Measurements from ENCODE around the gene LY6G6C.
"Not testable (repeated sequence)": the region's sequence is repeated elsewhere in the genome, so short reads cannot be mapped to it uniquely, and the experiment has no call there.

Gene LY6G6C

DNA sequence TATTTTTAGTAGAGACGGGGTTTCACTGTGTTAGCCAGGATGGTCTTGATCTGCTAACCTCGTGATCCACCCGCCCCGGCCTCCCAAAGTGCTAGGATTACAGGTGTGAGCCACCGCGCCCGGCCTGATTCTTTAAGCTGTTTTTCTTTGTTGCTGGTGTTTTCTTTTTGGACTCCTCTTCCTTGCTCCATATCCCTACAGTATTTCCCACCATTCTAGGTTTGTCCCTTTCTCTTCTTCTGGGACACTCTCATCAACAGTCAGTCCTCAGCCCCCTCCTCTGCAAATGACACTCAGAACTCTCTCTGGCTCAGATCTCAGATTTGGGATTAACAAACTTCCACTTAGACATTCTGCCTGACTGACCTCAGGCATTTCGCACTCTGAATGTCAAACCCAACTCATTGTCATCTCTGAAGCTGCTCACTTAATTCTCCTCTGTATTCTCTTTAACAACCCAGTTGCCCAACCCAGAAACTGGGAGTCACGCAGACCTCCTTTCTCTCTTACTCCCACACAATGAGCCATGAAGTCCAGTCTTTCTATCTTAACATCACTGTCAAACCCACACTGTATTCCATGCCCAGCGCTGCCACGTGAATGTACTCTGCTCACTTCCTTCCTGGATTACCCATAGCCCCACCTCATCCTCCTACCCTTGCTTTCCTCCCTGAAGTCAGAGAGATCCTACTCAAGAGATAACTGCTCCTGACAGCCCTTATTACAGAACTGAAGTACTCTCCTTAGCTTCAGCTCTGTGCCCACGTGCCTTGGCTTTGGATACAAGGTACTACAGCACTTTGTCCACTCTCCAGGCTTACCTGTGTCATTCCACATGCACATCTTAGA, 4.2 kb upstream of the LY6G6C start:
- DNase-seq = peak; percentile 27

DNA sequence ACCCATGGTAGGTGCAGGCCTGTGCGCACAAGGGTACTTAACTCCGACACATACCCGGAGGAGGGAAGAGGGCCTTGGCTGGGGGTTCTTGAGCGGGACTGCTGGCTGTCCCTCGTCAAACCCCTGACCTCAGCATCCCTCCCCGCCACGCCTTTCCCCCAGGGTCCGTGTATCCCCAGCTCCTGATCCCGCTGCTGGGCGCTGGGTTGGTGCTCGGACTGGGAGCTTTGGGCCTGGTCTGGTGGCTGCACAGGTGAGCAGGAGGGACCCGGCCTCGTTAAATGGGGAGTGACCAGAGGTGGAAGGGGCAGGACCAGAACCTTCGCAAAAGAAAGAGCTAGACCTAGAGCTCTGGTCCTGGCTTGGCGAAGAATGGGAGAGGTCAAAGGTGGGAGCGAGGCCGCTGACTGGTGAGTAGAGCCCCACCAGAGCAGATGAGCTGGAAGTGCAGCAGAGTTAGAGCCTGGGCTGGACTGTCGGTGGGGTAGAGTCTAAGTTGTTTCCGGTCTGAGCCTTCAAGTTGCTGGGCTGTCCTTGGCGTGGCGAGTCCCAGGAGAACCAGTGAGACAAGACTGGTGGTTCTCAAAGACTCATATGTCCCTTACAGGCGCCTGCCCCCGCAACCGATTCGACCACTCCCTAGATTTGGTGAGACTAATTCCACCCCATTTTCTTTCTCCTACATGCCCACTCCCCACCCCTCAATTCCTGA, 2.6 kb upstream of the LY6G6C start:
- DNase-seq = no peak

DNA sequence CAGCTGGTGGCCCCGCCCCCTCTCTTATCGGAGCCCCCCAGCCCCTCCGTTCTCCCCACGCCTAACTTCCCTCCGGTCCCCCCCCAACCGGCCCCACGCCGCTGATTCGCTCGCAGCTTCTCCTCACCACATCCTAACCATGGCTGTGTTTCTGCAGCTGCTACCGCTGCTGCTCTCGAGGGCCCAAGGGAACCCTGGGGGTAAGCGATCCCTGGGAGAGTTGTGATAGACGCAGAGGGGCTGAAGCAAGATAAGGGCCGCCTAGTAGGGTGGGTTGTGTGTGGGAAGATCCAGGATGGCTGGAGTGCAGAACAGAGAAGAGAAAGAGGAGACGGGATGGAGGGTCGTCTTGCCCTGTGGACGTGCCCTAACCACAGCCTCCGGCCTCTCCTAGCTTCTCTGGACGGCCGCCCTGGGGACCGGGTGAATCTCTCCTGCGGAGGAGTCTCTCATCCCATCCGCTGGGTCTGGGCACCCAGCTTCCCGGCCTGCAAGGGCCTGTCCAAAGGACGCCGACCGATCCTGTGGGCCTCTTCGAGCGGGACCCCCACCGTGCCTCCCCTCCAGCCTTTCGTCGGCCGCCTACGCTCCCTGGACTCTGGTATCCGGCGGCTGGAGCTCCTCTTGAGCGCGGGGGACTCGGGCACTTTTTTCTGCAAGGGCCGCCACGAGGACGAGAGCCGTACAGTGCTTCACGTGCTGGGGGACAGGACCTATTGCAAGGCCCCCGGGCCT, 1.9 kb upstream of the LY6G6C start, which contains the start of gene MPIG6B:
Gene MPIG6B (plus strand): TSS at position 129 of the 735 bp plus-strand sequence. CDS start 11 bp downstream, at position 140.
- no peak for DNase-seq

DNA sequence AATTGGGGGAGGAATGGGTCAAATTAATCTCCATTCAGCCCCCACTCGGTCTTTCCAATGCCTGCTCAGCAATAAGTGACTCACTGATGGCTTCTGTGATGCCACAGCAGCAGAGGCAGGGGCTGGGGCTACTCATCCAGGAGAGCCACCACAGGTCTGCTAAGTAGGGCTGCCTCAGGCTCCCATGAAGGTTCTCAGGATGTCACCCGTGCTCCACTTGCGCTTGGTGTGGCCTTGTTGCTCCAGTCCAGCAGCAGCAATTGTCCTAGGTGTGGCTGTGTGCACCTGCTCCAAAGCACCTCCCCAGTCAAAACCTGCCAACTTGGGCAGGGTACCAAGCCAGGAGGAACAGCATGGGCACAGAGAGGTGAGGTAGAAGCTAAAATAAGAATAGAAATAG, 627 bp upstream of the LY6G6C start:
- DNase-seq = no peak

DNA sequence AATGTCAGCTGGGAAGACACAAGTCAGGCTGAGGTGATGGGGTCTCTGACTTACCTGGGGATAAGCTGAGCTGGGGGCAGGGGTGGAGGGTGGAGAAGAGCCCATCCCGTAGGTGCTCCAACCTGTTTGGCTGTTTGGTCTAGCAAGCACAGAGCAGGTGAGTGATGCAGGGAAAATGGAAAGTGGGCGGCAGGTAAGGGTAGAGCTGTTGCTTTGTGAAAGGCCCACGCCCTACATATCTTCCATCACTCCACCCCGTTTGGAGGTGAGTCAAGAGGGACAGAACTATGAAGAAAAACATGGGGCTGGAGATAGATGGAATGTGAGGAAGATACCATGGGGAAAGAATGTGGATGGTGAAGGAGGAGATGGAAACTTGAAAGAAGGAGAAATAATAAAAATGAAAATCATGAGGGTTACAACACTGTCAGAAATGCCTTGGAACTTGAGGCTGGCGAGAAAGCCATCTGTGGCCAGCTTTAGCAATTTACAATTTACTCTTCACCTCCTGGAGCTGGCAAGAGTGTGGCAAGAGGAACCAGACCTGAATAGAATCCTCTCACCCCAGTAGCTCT, 1.3 kb downstream of the LY6G6C start:
- DNase-seq = no peak

DNA sequence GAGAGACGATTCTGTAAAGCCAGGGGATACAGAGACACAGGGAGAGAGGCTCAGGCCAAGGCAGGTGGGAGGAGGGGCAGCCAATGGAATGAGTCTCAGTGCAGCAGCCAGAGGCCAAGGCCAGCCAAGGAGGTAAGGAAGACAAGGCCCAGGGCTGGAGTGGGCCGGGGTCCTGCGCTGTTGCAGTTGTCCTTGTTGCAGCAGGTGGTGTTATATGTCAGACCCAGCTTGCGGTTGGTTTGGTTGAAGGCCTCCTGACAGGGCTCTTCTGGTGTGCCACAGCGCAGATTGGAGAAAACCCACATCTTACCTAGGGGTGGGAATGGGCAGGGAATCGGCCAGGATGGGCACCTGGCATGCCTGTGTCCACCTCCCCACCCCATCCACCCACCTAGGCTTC, 2.5 kb downstream of the LY6G6C start:
- no peak for DNase-seq

DNA sequence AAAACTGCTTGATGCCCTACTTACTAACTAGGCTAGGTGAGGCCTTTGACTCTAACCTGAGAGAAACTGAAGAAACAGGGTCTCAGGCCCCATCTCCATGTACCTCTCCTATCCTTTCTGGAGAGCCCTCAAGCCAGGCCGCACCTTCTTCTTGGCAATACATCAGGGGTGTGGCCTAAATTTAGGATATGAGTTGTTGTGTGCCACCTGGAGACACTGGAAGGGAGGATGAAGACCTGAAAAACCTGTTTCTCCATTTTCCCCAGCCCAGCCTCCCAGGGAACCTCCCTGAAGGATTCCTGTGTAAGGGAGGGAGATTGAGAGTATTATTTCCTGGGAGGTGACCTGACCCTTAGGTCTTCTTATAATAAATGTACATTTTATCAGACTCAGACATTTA, 3.3 kb downstream of the LY6G6C start:
- no peak for DNase-seq

DNA sequence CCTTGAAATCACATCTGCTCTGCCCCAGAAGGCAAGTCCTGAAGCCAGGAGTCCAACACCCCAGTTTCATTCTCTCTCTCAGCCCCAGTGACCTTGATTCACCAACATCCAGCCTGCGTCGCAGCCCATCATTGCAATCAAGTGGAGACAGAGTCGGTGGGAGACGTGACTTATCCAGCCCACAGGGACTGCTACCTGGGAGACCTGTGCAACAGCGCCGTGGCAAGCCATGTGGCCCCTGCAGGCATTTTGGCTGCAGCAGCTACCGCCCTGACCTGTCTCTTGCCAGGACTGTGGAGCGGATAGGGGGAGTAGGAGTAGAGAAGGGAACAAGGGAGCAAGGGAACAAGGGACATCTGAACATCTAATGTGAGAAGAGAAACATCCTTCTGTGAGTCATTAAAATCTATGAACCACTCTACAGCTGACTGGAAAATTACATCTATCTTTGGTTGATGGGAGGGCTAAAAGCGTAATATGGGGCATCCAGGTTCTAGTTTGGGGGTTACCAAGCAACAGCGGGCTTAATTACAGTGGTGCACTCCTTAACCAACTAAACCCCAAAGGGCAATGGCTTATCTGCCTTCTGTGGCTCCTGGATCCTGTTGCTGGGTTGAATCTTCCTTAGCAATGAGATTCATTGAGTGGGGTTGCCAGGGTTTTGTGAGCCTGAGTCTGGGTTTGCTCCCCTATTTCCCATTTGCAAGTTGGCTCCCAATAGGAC, 3.9 kb downstream of the LY6G6C start:
- no peak for DNase-seq

DNA sequence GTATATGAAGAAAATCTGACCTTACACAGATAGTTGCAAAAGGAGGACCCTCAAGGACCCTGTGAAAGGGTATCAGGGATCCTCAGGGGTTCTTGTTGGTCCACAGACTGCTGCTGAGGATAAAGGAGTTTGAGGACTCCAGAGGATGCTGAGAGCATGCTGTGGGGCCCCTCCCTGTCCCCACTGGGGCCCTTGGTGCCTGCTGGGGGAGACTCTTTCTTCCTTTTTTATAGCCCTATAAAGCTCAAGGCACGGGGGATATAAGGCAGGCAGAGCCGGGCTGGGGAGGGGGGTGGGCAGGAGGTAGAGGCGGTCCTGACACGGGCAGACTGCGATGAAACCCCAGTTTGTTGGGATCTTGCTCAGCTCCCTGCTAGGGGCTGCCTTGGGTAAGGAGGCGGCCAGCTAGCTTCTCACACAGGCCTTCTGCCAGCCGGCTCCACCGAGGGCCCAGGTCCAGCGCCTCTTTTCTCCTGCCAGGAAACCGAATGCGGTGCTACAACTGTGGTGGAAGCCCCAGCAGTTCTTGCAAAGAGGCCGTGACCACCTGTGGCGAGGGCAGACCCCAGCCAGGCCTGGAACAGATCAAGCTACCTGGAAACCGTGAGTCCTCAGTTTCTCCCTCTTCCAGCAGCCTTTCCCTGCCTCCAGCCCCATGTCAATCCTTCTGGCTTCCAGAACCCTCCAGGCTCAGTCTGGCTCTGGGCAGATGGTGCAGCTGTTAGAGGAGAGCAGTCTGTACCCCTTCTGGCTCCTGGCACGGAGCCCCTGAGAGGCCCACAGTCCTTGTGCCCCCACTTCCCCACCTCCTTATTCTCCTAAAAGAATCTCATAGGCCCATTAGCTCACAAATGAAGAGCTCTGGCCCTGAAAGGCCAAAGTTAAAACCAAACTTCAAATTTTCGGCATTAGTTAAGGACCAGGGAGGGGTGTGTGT, 6.3 kb downstream of the LY6G6C start, which contains the start of gene LY6G6D:
Gene LY6G6D (plus strand): TSS at position 327 of the 937 bp plus-strand sequence. CDS start 8 bp downstream, at position 335.
- no peak for DNase-seq

DNA sequence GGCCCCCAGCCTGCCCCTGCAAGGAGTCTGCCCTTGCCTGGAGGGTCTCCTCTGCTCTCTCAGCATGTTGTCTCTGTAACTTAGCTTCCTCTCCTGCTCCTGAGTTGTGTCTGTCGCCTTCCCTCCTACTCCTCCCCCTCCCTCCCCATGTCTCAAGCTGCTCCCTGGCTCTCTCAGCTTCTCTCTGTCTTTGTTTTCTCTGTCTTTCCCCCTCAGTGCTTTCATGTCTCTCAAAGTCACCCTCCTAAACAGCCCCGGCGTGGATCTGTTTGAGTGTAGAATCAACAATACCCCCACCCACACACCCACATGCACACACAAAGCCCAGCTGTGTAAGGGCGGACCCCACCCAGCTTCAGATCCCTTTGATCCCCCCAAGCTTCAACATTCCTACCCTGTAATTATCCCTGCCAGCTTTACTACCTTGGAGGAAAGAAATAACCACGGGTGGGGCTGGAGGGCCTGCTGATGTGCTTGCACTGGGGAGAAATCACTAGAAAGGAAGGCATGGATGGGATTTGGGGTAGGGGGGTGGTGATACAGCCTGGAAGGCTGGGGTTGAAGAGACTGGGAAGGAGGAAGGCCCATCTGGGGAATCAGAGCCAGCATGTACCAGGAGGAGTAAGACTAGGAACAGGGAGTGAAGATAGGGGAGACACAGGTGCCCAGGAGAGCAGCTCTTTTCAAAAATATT, 7.4 kb downstream of the LY6G6C start:
- no peak for DNase-seq

DNA sequence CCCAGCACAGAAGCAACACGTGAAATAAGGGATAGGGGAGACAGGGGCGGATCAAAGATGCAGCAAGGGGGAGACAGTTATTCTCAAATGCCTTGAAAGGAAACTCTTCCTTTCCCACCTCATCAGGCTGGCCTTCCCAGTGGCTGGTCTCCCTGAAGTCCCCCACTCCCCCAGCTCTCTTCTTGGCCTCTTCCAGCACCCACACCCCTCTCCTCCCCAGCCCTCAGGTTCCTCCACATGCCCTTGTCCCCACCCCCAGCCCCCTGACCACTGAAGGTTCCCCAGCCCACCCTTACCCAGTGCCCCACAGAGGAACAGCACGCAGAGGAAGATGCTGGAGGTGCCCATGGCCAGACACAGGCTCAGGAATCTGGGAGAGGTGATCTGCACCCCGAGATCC, 8.1 kb downstream of the LY6G6C start:
- no peak for DNase-seq

DNA sequence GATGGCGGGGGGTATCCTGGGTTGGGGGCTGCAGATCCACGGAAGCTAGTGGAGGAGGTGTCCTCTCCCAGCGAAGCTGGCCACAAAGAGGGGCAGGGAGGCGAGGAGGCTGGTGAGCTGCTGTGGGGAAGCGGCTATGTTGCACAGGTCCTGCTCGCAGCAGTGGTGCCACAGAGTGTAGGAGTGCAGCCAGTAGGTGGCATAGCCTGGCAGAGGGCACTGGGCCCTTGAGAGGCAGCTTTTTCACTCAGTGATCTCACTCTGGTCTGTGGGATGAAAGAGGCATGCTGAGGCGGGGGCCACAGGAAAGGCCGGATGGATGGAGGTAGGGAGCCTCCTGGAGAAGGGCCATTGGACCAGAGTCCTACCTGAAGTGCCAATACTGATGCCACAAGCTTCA, 9.2 kb downstream of the LY6G6C start:
- peak; percentile 28 for DNase-seq

DNA sequence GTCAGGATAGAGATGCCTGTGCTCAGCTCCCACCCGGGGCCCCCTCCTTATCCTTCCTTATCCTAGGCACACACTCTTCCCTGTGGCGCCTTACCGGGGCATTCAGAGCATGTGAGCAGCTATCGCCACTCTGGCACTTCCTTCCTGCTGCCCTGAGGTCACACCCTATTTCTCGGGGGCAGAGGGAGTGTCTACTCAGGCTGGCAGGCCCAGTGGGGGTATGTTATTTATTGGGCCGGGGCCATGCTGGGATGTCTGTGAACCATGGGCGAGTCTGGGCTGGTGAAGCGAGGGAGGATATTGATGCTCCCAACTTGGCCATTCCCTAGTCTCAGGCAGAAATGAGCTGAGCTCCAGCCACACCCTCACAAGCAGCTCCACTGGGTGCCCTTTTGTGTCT, 10.3 kb downstream of the LY6G6C start:
- no peak for DNase-seq

DNA sequence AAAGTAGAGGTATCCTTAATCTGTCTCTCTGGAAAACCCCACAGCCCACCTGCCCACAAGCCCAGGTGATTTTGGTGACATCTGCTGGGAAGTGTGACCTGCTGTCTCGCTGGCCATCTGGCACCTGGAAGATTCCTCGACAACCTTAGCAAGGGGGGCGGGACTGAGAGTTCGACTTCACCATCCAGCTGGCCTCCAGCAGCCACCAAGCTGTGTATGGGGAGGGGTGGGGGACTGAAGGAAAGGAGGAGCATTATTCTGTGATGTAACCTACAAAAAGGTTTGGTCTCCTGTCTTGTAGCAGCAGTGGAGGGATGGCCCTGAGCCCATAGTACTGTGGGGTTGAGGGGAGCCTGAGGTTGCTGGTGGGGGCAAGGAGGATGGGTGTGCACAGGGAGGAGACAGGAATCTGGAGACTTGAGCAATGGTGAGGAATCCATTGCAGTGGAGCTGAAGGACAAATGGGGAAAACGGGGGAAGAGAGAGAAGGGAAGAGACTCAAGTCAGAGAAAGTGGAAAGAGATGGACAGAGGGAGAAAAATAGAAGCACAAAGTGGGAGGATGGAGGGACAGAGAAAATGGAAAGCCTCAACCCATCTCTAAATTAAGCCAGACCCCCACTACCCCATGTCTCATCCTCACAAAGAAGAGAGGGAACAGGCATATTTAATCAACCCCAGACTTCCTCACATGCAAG, 10.9 kb downstream of the LY6G6C start:
- DNase-seq = no peak

DNA sequence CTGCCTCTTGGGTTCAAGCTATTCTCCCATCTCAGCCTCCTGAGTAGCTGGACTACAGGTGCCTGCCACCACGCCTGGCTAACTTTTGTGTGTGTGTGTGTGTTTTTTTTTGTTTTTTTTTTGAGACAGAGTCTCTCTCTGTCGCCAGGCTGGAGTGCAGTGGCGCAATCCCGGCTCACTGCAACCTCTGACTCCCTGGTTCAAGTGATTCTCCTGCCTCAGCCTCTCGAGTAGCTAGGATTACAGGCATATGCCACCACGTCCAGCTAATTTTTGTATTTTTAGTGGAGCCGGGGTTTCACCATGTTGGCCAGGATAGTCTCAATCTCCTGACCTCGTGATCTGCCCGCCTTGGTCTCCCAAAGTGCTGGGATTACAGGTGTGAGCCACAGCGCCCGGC, 12.4 kb downstream of the LY6G6C start:
- DNase-seq = not testable (repeated sequence)

DNA sequence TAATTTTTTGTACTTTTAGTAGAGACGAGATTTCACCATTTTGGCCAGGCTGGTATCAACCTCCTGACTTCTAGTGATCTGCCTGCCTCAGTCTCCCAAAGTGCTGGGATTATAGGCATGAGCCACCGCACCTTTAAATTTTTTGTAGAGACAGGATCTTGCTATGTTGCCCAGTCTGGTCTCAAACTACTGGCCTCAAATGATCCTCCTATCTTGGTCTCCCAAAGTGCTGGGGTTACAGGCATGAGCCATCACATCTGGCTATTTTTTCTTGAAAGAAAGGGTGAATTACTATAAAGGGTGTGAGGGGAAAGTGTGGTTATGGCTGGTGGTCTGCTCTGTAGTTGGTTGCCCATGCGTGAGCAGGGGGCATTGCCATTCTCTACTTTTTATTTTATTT, 13.3 kb downstream of the LY6G6C start:
- no peak for DNase-seq

DNA sequence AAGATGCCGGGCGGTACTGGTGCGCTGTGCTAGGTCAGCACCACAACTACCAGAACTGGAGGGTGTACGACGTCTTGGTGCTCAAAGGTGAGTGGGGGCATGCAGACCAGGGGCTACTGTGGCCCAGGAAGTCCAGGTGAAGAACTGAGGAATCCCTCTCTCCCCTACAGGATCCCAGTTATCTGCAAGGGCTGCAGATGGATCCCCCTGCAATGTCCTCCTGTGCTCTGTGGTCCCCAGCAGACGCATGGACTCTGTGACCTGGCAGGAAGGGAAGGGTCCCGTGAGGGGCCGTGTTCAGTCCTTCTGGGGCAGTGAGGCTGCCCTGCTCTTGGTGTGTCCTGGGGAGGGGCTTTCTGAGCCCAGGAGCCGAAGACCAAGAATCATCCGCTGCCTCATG, 13.8 kb downstream of the LY6G6C start:
- no peak for DNase-seq

DNA sequence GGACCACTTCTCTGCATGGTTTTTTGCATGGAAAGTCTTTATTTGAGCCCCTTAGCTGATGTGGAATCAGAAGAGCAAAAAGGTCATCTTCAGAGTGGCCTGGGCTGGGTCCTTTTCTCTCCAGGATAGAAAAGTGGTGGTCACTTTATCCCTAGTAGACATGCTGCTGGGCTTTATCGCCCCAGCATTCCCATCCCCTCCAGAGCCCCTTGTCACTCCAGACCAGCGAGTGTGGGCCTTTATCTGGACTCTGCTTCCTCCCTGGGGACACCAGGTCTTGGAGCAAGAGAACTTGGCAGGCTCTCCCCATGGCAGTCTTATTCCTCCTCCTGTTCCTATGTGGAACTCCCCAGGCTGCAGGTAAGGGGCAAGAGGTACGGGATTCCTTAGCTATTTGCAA, 14.9 kb downstream of the LY6G6C start, which contains the start of gene LY6G6F:
Gene LY6G6F (plus strand): TSS at position 268 of the 400 bp plus-strand sequence. CDS start 41 bp downstream, at position 309.
- DNase-seq = no peak

DNA sequence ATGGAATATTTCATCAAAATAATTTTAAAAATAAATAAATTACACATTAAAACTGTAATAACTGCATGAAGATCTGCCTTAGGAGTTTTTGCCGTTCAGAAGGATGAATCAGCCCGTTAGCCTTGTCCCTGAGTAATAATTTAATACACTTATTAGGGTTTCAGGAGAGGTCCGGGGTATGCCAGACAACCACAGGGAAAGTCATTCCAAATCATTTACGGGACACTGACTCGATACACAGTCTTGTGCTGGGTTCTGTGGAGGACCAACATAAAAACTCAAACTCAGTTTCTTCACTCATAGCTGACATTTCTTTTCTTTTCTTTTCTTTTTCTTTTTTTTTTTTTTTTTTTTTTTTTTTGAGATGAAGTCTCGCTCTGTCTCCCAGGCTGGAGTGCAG, 15.6 kb downstream of the LY6G6C start:
- no peak for DNase-seq
